NCI-H128 (cell line): ENCODE results near the gene CENPT.
"Not testable (repeated sequence)": the region's sequence is repeated elsewhere in the genome, so short reads cannot be mapped to it uniquely, and the experiment has no call there.

ENCODE experiments used
- DNase-seq: peaks from one replicate; lab custom pipeline; 2025; ENCODE audit not compliant: unreplicated experiment; lab: John Stamatoyannopoulos, UW

The CENPT gene

GRCh38 chr16:67874372-67874771 lies 26.9 kb upstream of the CENPT start:
- no peak for DNase-seq

GRCh38 chr16:67873435-67874370 lies 26.2 kb upstream of the CENPT start:
- DNase-seq: no peak

DNA sequence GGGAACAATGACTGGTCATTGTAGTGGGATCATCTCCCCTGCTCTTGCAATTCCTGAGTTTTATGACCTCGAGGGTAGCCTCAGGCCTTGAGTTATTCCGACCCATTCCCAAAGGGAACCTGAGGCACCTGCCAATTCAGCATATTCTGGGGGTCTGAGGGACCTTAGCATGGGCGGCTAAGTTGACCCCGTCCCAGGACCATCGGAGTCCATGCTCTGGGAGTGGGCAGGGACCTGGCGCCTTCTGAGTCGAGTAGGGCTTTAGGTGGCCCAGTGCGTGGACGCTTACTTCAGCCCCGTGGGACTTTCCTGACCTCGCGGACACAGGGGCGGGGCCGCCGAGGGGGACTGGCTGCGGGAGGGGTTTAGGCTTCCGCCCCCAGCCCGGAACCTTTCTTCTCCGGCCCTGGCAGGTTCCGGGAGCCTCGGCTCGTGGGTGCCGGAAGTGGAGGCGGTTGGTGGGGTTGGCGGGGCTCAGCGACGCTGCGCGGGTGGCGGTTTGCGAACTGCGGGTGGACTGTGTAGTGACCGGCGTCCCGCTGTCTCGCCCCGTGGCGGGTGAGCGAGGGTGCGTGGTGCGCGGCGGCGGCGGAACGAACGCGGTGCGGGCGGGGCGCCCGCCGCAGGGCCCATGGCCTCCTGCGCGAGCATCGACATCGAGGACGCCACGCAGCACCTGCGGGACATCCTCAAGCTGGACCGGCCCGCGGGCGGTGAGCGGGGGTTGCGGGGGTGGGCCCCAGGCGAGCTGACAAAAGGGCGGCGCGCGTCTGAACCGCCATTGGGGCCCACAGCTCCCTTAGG lies 25.3 kb upstream of the CENPT start, which contains the start of gene EDC4:
EDC4 (plus strand) TSS at position 422 of the 804 bp plus-strand sequence; CDS start at position 632, 210 bp downstream.
- DNase-seq: no peak

DNA sequence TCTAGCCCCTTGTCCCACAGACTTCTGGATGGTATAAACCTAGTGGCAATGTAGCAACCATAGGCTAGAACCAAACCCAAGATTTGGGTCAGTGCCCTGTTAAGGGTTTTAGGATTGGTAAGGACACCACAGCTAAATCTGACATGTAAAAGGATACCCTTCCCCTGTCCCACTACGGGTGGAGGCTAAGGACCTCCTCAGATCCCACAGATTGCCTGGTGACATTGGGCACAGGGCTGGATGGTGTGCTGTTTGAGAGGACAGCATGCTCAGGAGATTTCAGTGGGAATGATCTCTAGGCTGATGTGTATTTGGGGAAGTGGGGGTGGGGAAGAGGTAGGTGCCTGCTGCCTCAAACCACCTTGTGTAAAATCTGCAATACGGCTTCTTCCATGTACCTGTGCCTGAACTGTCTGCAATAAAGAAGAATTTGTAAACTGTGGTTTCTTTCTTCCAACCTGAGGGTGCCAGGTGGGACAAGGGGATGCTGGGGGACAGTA lies 24.7 kb upstream of the CENPT start:
- no peak for DNase-seq

DNA sequence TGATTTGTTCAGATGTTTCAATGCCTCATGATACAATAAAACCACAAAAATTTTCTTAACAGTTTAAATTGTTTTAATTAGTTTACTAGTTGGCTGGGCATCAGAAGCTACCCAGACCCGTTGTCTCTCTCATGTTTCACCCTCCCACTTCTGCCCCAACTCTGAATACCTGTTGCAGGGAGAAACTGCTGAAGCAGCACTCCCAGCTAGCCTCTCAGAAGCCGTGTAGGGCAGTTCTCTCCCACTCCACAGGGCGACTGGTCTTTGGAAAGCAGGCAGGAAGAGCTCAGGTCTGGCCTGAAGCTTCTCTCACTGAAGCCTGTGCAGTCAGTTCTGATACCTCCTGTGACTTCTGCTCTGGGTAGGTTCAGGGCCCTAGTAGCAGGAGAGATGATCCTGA lies 23.8 kb upstream of the CENPT start:
- no peak for DNase-seq

- no peak for DNase-seq
These were observed 22.2 kb upstream of the CENPT start for GRCh38 chr16:67869653-67870052.

DNA sequence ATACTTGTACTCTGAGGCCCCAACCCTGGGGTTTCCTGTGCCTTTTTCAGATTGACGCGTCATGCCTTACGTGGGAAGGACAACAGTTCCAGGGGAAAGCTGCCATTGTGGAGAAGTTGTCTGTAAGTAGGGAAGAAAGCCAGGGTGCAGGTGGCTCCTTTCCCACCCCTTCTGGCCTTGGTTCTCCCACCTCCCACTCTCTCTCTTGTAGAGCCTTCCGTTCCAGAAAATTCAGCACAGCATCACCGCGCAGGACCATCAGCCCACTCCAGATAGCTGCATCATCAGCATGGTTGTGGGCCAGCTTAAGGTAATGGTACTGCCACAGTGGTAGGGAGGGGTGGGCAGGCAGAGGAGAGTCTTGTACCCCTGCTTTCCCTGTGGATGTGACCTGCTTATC lies 20.8 kb upstream of the CENPT start:
- DNase-seq: no peak

- no peak for DNase-seq
These were observed 17.8 kb upstream of the CENPT start for GRCh38 chr16:67865318-67865717.

- DNase-seq: no peak
These were observed 17.1 kb upstream of the CENPT start for GRCh38 chr16:67864594-67864993.

DNA sequence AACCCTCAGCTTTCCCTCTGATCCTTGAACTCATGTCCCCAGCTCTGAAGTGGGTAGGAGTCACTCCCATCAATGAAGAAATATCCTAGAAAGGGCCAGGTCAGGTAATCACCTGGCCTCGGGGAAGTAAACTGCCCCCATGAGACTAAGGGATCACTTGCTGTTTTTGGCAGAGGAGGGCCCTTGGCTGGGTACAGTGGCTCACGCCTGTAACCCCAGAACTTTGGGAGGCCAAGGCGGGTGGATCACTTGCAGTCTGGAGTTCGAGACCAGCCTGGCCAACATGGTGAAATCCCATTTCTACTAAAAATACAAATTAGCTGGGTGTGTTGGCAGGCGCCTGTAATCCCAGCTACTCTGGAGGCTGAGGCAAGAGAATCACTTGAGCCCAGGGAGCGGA lies 16.6 kb upstream of the CENPT start:
- DNase-seq: not testable (repeated sequence)

- no peak for DNase-seq
These were observed 15.4 kb upstream of the CENPT start for GRCh38 chr16:67862623-67863583.

GRCh38 chr16:67861877-67862276 lies 14.4 kb upstream of the CENPT start:
- no peak for DNase-seq

- DNase-seq: no peak
These were observed 13.3 kb upstream of the CENPT start for GRCh38 chr16:67860589-67861398.

GRCh38 chr16:67858500-67858899 lies 11.0 kb upstream of the CENPT start:
- DNase-seq: no peak

- no peak for DNase-seq
These were observed 10.2 kb upstream of the CENPT start for GRCh38 chr16:67857547-67858233.

DNA sequence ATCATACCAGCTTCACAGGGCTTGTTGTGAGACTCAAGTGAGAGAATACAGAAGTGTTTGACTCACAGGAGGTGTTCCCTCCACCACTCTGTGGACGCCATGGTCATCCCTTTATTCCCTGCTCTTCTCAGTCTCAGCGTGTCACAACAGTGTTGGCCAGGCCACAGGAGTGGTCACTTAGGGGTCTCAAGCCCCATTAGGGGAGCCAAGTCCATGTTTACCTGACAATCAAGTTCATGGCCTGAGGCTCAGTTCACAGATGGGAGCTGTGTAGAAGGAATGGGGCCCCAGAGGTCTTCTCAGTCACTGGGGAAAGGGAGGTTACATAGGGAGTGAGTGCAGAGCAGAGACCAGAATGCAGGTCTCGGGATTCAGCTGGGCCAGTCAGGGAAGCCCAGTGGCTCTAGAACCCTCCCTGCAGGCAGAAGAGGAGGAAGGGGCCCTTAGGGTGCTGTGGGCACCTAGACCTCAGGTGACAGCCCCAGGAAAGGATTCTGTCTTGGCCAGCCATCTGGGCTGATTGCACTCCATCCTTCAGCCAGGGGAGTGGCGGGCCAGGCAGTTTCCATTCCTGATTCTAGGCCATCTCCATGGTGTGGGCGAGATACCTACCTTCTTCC lies 9.5 kb upstream of the CENPT start:
- no peak for DNase-seq

- DNase-seq: no peak
These were observed 8.3 kb upstream of the CENPT start for GRCh38 chr16:67855789-67856188.

DNA sequence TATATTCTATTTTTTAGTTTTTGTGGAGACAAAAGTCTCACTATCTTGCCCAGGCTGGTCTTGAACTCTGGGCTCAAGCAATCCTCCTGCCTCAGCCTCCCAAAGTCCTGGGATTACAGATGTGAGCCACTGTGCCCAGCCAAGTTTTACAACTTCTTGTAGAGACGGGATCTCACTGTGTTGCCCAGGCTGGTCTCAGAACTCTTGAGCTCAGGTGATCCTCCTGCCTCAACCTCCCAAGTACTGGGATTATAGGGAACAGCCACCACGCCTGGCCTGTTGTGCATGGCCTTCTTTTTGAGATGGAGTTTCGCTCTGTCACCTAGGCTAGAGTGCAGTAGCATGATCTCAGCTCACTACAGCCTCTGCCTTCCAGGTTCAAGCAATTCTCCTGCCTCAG lies 6.2 kb upstream of the CENPT start:
- no peak for DNase-seq

- no peak for DNase-seq
These were observed 625 bp upstream of the CENPT start for GRCh38 chr16:67848118-67848517.
